ENCODE data around the gene SNAP23.

DNA sequence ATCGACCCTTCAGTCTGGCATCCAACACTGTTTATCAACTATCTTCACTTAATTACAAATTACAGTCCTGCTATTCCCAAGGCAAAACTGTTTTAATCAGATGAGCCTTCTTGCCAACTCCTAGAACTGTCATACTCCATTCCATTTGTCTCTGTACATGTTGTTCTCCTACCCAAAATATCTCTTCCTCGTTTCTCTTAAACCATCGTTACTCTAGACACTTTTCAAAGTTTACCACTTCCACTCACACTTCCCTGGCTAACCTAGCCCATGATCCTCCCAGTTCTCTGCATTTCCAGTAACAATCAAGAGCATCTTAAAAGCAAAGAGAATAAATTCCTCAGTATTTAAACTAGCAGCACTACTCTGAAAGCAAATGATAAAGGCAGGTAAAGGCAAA, 24.4 kb upstream of the SNAP23 start:
- TF ChIP-seq, protein P1, sequence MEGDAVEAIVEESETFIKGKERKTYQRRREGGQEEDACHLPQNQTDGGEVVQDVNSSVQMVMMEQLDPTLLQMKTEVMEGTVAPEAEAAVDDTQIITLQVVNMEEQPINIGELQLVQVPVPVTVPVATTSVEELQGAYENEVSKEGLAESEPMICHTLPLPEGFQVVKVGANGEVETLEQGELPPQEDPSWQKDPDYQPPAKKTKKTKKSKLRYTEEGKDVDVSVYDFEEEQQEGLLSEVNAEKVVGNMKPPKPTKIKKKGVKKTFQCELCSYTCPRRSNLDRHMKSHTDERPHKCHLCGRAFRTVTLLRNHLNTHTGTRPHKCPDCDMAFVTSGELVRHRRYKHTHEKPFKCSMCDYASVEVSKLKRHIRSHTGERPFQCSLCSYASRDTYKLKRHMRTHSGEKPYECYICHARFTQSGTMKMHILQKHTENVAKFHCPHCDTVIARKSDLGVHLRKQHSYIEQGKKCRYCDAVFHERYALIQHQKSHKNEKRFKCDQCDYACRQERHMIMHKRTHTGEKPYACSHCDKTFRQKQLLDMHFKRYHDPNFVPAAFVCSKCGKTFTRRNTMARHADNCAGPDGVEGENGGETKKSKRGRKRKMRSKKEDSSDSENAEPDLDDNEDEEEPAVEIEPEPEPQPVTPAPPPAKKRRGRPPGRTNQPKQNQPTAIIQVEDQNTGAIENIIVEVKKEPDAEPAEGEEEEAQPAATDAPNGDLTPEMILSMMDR (conservative IDR thresholded peaks at IDR 0.05), result no peak
- no peak for TF ChIP-seq ZFX (IDR thresholded peaks at IDR 0.05)

Data from C4-2B (cell line).